NCI-H2171 treated with DMSO at 0.1 percent for 48 hours (cell line): Measurements from ENCODE around the gene FOXO3.
"Not testable (repeated sequence)": the region's sequence is repeated elsewhere in the genome, so short reads cannot be mapped to it uniquely, and the experiment has no call there.

Experiments
- DNase-seq: peaks from one replicate; lab custom pipeline; 2025; lab: John Stamatoyannopoulos, UW

The FOXO3 gene

DNA sequence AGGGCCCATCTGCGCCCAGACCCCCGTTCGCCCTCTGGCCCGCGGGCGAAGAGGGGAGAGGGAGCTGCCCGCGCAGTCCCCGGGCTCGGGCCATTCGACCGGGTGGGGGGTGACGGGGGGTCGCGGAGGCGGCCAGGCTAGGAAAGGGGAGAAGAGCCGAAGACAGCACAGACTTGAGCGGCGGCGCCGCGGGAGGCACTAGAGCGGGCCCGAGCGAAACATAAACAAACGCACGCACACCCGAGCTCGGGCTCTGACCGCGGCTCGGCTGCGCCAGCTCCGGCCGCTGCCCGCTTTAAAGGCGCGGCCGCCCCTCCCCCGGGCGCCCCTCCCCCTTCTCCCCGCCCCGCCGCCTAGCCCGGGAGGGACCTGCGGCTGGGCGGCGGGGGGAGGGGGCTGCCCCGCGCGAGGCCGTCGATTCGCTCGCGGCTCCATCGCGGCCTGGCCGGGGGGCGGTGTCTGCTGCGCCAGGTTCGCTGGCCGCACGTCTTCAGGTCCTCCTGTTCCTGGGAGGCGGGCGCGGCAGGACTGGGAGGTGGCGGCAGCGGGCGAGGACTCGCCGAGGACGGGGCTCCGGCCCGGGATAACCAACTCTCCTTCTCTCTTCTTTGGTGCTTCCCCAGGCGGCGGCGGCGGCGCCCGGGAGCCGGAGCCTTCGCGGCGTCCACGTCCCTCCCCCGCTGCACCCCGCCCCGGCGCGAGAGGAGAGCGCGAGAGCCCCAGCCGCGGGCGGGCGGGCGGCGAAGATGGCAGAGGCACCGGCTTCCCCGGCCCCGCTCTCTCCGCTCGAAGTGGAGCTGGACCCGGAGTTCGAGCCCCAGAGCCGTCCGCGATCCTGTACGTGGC lies at the start of gene FOXO3:
Gene FOXO3 (plus strand): TSS at position 455 of the 846 bp plus-strand sequence. CDS start 292 bp downstream, at position 747.
- peak; percentile 83 for DNase-seq

DNA sequence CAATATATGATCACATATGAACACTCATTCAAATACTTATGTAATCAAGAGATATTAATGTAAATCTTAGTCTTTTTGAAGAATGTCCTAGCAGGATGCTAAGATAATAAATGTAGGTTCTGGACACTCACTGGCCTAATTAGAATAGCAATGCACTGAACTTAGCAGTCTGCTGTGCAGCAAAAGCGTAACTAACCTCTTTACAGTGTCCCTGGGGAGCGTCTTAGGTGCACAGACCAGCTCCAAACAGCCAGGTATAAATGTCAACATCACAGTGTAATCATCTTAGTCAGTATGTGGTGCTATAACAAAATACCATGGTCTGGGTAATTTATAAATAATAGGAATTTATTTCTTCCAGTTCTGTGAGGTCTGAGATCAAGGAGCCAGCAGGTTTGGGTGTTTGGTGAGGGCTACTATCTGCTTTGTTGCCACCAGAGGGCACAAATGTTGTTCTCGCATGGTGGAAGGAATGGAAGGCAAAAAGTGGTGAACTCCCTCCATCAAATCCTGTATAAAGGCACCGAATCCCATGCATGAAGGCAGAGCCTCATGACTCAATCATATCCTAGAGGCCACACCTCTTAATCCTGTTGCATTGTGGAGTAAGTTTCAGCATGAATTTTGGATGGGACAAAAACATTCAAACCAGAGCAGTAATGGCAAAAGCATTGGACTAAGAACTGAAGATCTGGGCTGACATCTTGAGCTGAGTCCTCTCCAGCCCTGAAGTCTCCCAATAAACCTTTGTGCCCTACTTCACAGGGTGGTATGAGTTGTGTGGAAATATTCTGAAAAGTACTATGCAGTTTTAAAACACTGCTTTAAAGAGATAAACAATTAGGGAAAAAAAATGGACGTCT lies 41.8 kb upstream of the FOXO3 start:
- peak; percentile 55 for DNase-seq

DNA sequence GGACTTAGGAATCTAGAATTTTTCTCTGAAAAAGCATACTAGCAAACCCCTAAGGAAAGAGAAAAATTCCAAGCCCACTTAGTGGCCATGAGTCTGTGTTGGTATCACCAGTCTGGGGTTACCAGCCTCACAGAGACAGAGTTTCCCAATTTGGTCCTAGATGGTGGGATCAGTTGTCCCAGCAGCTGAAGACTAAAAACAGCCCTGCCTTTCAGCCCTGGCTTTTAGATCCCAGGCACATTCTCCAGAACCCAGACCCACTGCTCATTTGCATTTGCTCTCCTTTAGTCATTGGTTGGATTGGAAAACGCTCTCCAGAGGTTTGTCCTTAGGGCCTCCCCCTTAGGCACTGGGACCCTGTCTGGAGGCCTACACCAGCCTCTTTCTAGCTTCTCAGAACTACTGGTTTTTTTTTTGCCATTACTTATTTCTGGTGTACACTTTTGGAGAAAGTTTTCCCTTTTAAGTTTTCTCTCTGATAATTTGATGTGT lies 39.1 kb upstream of the FOXO3 start:
- DNase-seq: no peak

DNA sequence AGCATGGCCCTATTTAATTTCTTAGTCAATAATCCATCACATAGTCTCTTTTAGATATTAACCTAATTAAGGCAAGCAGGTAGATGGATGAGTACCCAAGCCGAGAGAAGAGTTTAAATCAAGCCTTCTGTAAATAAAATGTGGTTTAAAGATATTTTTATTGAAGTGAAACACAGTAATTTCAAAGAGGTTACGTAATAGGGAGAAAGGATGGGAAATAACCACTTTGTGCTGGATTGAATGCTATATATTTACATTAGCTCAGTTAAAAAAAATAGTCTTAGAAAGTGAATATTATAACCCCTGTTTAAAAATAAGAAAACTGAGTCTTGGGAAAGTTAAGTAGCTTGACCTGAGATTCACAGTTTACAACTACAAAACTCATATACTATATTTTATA lies 37.0 kb upstream of the FOXO3 start:
- no peak for DNase-seq

DNA sequence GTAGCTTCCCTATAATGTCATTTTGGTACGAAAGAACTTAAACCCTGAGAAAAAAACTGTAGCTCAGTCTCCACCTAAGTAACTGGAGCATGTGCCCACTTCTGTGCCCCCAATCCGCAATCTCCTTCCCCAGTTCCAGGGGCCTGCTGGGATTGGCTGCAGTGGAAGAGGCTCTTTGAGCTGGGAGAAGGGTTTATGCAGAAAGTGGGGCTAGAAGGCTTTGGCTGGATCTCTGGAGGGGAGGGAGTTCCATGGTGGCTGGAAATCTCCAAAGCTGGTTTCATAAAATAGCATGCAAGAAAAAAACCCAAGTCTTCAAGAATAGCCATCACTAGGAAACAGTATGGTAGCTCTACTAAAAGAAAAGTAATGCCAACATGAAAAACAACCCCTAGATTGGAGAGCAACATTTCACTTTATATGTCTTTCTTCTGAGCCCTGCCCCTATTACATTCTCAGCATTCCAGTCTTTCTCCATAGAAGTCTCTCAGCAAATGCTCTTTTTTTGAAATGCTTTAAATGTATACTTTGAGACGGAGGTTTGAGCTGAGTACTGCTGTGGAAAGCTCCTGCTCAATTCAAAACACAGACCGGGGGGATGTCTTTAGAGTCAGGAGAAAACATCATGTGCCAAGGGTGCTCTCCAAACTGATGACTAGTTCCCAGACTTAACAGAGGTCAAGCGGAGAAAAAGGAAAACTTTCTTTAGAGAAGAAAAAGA lies 36.0 kb upstream of the FOXO3 start:
- DNase-seq: no peak

DNA sequence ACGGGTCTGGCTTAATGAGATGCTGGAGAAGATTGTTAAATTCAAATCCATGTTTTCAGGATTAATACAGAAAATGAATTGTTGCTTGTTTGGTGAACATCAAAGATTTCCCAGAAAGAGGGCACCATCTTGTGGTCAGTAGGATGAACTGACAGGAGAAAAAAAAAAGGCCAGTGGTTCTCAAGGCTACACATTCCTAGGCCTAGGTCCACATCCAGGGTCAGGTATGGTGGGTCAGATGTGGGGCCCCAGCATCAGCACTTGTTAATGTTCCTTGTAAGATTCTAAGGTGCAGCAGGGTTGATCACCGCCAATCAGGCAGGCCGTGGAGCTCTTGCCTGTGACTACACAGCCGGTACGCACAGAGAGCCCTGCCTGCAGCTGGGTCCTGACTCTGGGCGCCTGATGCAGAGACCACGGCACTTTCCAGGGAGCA lies 34.0 kb upstream of the FOXO3 start:
- peak; percentile 52 for DNase-seq

DNA sequence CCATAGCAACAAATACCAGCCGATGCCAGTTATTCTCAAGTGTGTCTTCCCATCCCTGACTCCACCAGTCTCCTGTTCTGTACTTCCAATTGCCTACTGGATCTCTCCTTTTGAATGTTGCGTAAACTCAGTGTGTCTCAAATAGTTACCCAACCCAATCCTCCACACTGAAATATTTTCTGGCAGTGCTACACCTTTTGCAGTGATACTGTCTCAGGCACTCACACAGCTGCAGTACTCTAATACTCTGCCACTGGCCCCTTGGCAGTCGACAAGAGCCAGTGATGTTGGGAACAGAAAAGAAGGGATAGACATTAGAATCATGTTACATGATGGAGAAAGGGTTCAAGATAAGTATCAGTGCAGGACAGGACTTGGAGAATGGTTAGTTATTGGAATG lies 31.8 kb upstream of the FOXO3 start:
- no peak for DNase-seq

DNA sequence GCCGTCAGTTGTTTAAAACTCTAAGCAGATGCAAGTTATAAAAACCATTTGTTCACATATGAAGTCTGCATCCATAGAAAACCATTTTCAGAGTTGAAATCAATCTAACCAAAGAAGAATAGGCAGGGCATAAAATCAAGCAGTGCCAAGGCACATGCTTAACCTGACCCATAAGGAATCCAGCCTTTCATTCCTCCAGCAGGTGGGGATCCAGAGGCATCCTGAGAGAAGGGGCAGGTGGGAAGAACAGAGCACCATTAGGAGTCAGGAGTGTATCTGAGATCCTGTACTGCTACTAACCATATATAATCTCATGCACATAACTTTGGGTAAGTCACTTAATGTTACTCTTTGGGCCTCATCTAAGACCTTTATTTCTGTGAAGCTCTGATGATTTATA lies 29.4 kb upstream of the FOXO3 start:
- peak; percentile 5 for DNase-seq

DNA sequence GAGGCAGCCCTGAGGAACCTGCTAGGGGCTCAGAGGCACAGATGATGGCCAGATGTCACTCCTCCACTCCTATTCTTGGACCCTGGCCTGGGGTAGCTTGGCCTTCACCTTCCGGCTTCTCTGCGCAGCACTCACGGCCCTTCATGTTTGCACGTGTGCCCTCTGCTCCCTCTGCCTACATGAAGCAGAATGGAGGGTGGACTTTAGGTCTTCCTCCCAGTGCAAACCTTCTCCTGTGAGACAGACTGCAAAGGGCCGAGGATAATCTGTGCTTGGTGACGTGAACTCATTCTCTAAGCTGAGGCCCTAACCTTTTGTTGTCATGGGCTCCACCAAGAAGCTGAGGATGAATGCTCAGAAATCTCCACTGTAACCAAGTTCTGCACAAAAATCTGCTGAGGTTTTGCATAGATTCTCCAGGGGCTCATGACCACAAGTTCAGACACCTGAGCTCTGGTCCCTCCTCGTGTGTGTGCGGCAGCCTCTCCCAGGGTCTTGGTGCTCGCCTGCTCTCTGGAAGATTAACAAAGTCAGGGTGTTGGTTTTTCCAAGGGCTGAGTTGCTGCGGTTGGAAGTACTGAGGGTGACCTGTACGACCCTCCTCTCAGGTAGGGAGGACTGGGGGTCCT lies 25.5 kb upstream of the FOXO3 start:
- no peak for DNase-seq

DNA sequence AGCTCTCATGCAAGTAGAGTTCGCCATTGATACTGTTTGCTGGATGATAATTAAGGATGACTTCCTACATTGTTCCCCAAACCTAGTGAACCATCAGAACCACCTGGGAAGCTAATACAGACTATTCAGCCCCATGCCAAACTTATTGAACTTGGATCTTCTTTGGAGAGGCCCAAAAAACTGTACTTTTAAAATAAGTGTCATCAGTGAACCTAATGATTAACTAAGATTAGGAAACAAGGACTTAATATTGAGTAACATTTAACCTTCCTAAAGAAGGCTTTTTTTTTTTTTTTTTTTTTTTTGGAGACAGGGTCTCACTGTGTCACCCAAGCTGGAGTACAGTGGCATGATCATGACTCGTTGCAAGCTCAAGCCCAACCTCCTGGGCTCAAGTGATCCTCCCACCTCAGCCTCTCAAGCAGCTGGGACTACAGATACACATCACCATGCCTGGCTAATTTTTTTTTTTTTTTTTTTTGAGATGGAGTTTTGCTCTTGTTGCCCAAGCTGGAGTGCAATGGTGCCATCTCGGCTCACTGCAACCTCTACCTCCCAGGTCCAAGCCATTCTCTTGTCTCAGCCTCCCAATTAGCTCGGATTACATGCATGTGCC lies 24.7 kb upstream of the FOXO3 start:
- DNase-seq: not testable (repeated sequence)

DNA sequence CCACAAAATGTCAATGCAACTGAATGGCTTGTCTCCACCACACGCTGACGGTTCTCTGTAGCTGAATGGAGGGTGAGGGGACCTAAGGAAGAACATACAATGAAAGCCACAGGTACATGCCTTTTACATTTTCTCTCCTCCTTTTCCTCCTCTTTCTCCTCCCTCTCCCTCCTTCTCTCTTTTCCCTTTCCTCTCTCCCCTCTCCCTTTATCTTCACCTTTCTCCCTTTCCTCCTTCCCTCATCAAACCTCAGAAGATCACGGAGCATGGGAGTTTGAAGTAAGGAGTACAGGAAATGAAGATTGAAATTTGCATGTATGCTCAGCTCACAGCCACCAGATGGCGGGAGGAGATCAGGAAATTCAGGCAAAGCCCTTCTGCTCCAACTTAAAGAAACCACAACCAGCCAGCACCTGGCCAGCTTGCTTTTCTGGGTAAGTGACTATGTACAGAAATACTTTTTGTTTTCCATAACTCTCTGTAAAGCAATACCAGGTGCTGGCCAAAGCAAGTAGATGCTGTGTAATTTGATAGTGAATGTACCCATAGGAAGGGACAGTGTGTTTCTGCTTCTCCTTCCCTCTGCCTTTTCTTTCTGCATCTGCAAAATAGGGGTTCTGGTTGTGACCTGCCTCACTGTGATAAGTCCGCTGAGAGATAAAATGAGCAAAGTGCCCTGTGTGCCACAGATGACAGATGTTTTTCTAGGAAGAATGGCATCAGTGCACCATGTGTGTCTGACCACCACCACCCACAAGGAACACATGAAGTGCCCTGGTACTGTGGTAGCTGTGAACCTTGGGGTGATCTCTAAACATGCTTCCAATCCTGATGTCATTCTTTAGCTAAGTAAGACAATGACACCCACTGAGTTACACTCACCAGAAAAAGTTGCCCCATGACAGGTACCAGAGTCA lies 18.6 kb upstream of the FOXO3 start:
- peak; percentile 85 for DNase-seq

DNA sequence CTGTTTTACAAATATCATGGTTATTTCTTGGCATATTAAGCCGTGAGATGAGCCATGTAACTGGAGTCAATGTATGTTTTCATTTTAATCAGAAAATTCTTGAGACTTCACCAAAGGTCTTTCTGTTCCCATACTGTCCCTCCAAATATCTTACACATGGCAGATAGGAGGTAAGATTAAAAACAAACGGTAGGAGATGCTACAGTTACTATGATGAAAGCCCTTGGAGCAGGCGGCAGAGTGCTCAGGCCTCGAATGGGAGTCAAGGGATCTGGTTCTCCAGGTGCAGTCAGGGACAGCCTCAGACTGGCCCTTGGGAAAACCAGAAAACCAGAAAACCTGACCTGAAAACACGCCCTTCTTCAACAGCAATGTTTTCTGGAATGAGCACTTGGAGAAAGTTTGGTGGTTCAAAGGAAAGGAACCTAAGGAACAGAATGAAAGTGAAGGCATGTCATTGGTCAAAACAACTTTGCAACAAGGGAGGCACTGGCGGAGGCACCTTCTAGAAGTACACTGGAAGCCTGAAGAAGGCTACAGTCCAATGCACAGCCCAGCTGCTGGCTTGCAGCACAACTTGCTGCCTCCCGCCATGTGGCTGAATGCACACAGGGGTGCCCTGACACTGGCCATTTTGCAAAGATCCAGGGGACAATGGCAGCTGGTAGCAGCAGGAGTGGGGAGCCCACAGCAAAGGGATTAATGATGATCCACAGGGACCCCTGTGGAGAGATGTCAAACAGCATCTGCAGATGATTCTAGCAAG lies 17.4 kb upstream of the FOXO3 start:
- DNase-seq: no peak

DNA sequence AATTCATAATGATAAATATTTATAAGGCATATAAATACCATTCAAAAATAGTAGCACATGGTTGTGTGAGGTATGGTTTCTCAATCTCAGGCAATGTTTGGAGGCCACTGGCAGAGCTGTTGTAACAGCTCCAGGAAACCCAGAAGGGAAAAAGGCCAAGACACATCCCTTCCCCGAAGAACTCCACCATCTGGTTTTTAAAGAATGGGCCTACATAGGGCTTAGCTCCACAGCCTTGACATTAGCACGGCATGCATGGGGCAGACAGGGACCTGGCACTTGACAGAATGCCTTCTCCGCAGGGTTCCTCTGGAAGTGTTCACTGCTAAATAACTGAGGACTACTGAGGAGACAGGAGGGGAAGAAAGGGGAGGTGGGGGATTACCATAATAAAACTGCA lies 16.1 kb upstream of the FOXO3 start:
- DNase-seq: no peak

DNA sequence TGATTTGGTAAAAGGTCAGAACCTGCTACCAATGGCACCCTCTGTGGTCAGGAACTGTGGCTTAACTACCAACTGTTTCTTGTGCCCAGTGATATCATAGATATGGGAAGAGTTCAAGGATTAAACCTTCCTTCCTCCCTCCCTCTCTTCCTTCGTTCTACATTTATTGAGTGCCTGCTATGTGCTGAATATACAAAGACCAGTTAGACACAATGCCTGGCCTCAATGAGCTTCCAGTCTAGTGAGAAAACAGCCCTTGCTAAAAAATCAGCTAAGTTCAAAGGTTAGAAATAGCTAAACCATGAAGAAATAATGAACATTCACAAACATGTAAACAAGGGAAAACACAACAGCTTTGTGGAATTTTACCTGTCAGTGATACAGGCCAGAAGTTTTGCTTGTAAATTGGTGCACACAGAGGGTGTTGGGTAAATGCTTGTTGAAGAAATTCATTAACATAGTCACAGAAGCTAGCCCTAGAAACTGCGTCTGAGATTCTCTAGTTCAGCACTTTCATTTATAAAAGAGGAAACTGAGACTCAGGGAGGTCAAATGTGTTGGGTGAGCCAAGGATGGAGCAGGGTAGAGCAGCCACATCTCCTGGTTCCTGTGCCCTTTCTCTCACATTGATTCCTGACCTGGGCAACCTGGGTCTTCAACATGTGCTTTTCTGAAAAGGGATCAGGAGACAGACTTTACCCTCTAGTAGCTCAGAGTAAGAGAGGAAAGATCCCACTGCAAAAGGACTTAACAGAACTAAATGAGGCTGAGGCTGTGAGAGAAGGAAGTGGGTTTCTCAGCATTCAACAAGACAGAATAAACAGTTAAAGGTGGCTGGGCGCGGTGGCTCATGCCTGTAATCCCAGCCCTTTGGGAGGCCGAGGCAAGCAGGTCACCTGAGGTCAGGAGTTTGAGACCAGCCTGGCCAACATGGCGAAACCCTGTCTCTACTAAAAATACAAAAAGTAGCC lies 14.4 kb upstream of the FOXO3 start:
- DNase-seq: no peak

DNA sequence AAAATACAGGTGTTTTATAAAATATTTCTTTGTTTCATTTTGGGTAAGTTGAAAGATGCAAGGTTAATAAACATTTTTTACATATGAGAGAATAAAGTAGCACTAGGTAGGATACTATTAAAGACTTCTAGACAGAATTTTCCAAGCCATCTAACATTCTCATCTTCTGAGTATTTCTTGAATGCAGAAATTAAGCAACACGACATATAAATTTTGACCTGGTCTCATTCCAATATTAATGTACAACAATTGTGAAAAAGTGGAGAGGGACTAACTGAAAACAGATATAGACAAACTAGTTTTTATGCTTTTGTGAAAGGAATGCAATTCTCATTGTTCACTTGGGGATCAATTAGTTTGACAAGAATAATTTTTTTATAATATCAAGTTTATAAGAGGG lies 11.5 kb upstream of the FOXO3 start:
- no peak for DNase-seq

DNA sequence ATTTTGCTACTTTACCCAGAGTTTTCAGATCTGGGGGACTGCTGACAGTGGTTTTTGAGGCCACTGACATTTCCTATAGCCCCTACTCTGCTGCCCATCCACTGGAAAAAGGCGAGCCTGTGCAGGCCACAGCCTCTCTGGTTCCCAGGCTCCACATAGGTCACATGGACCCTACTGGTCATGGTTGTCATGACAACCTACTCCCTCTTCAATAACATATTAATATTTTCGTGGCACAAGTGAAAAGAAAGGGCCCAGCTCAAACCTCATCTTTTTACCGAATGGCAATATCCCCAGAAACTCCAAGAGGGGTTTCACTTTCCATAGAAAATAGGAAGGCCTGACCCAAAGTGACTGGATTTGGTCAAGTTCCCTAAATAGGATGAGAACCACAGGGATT lies 11.0 kb upstream of the FOXO3 start:
- no peak for DNase-seq

DNA sequence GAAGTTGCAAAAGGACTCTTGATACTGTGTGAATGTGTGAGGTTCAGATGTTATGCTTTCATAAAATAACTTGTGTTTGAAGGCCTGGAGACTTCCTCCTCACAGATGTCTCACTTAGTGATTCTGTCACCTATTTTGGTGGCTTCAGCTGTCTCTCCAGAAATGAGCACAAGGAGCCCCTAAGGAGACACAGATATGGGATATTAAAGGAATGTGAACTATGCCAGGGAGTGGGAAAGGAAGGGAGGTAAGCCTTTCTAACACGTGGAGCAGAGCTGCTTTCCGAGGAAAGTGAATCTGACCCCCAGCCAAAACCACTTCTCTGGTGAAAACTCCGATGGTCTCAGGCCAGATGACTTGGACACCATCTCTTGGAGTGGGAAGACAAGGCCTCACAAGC lies 10.5 kb upstream of the FOXO3 start:
- no peak for DNase-seq

DNA sequence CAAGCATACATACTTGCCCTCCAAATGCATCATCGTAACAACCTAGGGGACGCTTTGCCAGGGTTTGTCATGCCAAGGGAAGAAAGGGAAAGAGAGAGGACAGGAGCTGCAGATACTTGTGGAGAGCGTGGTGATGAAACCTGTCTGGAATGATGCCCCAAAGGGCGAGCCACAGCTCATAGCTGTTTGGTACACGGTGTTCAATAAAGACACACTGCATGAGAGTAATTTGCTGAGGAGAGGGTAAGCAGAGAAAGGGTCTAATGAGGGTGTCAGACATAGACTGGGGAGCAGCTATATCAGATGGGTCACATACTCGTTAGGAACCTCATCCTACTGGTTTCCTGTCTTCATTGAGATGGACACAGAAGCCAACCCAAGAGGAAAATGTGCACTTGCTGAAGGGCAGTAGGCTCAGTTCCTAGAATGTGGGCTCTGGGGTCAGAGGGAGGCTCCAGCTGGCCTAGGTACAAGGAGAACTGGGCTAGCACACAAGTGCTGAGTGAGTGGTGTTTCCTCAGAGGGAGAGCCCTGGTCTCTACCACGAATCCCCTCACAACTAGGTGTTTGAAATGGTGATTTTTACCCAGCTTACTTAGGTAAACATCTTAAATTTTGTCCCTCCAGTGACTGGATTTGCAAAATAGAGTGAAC lies 5.2 kb upstream of the FOXO3 start:
- DNase-seq: no peak
